COLO668 (cell line): ENCODE data around the gene NECAB3.

ENCODE experiments used
- DNase-seq: peaks from one replicate; lab custom pipeline; 2025; ENCODE audit not compliant: unreplicated experiment; lab: John Stamatoyannopoulos, UW

Gene NECAB3

DNA sequence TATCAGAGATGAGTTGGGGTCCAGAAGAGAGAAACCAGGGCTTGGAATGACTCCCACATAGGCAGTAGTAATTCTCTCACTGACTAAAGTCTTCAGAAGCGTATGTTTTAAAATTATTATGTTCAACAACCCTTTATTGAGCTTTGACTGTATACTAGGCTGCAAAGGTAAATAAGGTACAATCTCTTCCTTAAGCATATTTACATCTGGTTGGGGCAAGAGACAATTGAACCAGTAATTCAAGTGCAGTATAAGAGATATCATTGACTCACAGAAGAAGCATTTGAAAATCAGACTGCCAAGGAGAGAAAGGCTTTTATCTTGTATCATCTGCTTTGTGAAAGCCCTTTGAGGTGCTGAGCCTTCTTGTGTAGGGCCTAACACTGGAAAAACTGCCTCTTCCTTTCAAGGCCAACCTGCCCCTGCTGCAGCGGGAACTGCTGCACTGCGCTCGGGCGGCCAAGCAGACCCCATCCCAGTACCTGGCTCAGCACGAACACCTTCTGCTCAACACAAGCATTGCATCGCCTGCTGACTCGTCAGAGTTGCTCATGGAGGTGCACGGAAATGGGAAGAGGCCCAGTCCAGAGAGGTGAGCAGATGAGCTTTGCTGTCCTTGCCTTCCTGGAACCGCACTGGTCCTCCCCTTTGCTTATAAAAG, 51.4 kb downstream of the NECAB3 start:
- DNase-seq, result no peak

DNA sequence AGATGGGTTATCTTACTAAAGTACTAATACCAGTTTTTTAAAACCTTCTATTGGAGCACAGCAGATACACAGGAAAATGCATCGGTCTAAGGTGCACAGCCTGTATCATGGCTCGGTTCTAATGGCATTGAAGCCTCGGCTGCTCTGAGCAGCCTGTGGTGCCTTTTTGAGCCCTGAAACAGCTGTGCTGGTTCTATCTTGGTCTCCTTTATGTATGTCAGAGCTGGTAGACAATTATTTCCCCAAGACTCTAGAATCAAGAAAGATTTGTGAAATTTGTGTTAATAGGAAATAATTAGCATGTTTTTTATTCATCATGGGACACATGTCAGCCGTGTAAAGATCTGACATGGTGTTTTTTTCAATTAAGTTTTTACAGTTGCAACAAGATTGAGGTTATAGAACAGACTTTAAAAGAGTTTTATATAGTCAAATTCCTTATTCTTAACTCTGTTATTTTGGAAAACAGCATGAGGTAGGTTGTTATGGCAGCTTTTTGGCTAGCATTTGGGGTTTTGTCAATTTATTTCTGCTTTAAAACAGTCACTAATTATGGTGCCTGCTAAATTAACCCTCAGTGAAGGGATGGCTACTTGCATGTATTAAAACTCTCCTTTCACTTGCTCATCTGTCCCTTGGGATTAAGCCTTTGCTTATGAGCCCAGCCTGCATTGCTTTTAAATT, 52.4 kb downstream of the NECAB3 start:
- no peak for DNase-seq

DNA sequence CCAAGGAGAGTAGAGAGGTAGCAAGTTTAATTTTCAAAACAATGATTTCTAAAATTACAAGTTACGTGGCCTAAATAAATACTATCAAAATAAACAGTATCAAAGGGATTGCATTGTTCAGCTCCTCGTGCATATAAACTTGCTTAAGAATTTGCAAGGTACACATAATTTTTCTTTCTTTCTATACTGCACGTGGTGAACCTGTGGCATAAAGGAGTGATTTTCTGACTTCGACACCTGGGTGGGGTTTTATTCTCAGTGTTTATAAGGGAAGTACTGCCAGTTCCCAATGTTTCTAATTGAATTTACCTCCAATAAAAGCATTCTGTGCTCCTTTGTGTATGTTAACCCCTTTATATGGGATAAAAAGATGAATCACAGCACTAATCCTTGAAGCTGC, 62.2 kb downstream of the NECAB3 start:
- no peak for DNase-seq

DNA sequence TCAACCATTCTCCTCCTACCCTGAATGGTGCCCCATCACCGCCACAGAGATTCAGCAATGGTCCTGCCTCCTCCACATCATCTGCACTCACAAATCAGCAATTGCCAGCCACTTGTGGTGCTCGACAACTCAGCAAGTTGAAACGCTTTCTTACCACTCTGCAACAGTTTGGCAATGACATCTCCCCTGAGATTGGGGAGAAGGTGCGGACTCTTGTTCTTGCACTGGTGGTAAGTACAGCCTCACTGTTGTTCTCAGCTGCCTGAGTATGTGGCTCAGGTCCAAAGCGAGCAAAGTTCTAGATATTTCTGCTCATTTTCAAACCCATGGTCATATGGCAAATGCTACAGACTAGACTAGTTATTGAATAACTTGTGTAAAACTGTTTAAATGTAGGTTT, 63.1 kb downstream of the NECAB3 start:
- no peak for DNase-seq

DNA sequence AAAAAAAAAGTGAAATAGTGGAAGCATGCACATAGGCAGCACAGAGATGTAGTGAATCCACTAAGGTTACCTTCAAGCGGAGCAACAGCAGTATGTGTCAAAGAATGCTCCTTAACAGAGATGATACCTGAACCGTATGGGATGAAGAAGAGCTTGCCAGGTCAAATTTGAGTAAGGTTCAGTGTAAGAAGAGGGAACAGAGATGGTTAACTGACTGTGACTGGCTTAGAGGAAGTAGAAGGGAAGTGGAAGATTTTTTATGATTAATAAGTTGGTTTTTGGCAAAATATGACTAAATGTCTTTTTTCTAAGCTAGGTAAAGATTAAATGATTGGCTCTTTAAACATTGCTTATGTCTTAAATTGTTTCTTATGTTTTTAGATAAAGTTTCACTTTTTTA, 64.7 kb downstream of the NECAB3 start:
- DNase-seq, result no peak
